ENCODE results near the gene FKBP14. TPM values are rescaled to one million over a fixed set of nuclear protein-coding genes. Genes with fewer than 3 reads are reported as not detected.

Gene FKBP14
- total RNA-seq, 1 donor from 2014 or later = 37.1 TPM

- no peak for DNase-seq (ENCODE audit: low read depth)
Observed at GRCh38 chr7:29991937-29992336, 34.6 kb downstream of the FKBP14 start.

GRCh38 chr7:29990931-29991330 is 35.6 kb downstream of the FKBP14 start:
- no peak for DNase-seq (ENCODE audit: low read depth)

DNA sequence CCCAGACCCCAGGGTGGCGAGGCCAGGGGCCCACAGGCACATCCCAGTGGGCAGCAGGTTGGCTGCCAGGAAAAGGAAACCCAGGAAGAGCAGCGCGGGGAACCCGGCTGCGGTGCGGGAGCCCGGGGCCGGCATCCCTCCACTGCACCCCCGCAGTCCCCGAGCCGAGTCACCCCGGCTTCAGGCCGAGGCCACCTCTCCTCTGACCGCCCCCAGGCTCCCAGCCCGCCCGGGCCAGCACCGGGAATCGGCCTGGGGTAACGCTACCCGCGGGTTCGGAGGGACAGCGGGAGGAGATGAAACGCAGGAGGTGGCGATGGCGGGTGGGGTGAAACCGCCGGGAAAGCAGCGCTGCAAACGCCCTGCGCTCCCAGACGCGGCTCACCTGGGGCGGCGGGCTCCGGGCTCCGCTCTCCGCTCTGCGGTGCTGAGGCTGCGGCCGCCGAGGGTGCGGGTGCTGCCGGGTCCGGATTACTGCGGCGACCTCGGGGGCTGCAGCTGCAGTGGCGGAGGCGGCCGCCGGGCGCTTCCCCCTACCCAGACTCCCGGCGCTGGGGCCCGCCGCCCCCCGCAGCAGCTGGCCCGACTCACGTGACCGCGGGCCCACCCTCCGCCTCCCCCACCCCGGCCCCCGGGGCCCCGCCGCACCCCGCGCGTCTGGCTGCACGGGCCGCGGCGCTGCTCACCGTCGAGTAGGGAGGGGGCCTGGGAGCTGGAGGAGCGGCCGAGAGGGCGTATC is 37.1 kb downstream of the FKBP14 start, which contains the start of gene SCRN1:
TSS of gene SCRN1 (minus strand) at position 545 of the 739 bp plus-strand sequence. CDS start 20,734 bp downstream, outside the sequence.
- peak; percentile 73 for DNase-seq (ENCODE audit: low read depth)

- peak; percentile 61 for DNase-seq (ENCODE audit: low read depth)
Observed at GRCh38 chr7:29988424-29989256, 37.9 kb downstream of the FKBP14 start.

GRCh38 chr7:29987811-29988317 is 38.6 kb downstream of the FKBP14 start:
- DNase-seq (ENCODE audit: low read depth) = peak; percentile 78

- DNase-seq (ENCODE audit: low read depth) = peak; percentile 15
Observed at GRCh38 chr7:29987083-29987482, 39.4 kb downstream of the FKBP14 start.

DNA sequence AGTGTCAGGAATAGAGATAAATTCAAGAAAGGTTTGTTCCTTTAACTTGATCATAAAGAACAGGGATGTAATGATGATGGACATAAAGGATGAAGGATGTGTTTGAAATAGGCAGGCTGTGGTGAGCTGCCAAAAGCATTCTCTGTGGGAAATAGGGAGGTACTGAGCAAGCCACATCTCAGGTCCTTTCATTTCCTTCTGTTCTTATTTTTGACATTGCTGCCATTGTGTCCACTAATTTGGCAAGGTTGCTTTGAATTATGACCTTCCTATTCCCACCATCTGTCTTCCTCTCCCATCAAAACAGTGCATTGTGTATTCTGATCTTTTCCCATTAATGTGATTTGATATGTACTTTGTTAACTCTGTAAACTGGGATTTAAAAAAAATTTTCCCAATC is 46.4 kb downstream of the FKBP14 start:
- no peak for DNase-seq (ENCODE audit: low read depth)

DNA sequence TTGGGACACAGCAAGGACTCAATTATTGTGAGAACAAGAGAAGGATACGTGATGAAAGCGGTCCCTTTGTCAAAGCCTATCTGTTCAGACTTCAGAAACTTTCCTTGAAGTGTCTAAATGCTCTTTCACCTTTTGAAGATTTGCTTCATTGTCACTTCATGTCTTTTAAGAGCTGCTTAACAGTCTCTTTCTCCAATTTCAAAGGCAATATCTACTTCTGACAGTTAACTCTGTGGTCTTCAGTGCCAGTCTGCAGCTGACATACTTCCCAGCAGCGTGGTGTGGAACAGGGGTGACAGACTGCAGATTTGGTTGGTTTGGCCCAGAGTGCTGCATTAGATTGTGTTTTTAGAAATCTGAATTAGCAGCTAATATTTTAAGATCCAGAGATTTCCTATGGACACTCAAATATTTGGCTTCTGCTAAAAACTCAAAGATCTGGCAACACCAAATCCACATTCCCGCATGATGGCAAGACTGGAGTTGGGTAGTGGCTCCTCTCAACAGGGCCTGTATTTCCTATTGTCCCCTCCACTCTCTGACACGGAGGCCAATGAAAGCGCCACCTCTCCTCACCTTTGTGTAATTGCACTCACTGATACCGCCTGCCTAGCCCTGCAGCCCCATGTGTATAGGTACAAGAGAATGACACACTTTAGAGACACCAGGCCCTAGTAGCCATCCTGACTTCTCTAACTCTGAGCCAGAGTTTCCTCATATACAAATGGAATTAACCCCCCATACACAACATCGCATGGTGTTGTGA is 48.4 kb downstream of the FKBP14 start:
- peak; percentile 12 for DNase-seq (ENCODE audit: low read depth)

GRCh38 chr7:29976673-29977415 is 49.7 kb downstream of the FKBP14 start:
- DNase-seq (ENCODE audit: low read depth) = no peak

DNA sequence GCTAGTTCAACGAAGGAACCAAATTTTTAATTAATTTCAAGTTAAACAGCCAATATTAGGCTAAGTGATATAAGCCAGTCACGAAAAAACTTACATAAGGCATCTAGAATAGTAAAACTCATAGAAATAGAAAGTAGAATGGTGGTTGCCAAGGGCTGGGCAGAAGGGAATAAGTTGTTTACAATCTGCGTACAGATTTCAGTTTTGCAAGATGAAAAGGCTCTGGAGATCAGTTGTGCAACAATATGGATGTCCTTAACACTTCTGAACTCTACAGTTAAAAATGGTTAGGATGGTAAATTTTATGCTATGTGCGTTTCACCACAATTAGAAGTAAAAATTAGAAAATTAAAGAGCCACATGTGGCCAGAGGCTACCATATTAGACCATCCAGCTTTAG is 50.2 kb downstream of the FKBP14 start:
- no peak for DNase-seq (ENCODE audit: low read depth)

- no peak for DNase-seq (ENCODE audit: low read depth)
Observed at GRCh38 chr7:29975561-29975960, 50.9 kb downstream of the FKBP14 start.

DNA sequence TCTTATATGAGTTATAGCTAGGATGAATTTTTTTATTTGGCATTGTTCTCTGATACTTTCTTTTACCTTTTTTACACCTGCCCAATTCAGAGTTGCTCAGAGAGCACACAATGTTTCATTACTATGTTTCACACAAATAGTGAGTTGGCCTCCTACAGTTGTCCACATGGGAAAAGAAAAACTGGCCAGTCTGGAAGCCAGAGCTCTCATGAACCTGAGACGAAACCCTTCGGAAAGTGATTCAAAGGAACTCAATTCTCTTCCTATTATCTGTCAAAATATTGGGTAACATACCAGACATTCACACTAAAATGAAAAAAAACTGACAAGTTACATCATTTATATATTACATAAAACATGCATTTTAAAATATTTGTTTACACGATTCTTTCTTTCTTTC is 52.2 kb downstream of the FKBP14 start:
- DNase-seq (ENCODE audit: low read depth) = no peak

DNA sequence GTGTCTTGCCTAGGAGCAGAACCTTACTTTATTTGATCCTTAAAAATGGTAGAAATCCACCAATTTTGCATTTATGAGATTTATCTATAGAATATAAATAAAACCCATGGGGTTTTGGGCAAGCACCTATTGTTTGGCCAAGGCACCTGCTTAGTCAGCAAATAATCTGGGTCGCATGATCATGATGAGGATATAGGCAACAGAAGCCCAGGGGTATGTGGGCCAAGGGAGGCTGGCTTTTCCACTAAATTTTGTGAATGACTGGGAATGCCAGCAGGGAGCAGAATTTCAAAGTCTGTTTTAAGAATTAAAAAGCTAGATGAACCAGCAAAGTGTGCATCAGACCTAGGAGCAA is 54.2 kb downstream of the FKBP14 start:
- DNase-seq (ENCODE audit: low read depth) = no peak

GRCh38 chr7:29971566-29972314 is 54.8 kb downstream of the FKBP14 start:
- no peak for DNase-seq (ENCODE audit: low read depth)

- DNase-seq (ENCODE audit: low read depth) = peak; percentile 17
Observed at GRCh38 chr7:29970158-29970557, 56.3 kb downstream of the FKBP14 start.

GRCh38 chr7:29969738-29970137 is 56.8 kb downstream of the FKBP14 start:
- no peak for DNase-seq (ENCODE audit: low read depth)

GRCh38 chr7:29968683-29969395 is 57.7 kb downstream of the FKBP14 start:
- DNase-seq (ENCODE audit: low read depth) = peak; percentile 30

DNA sequence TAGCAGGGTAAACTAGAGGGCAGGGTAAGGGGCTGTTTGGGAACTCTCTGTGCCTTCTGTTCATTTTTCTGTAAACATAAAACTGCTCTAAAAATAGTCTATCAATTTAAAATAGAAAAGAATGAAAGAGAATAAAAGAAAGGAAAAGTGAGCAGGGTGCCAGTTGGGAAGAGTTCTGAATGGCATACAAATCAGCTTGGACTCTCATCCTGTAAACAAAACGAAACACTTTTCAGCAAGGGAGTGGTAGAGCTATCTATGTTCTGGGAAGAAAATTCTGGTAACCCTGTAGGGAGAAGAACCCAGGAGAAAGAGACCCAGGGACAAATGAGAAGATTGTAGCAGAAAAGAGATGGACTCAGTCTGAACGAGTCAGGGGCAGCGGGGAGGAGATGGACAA is 61.5 kb downstream of the FKBP14 start:
- DNase-seq (ENCODE audit: low read depth) = no peak

GRCh38 chr7:29962035-29962434 is 64.5 kb downstream of the FKBP14 start:
- DNase-seq (ENCODE audit: low read depth) = no peak
